NOMO-1 (cell line): ENCODE measurements around the gene MAGEC3.

Source experiments
- DNase-seq, 2 experiments: peaks; one replicate each; lab custom pipeline; 2025; ENCODE audit not compliant: unreplicated experiment in 2 of 2; lab: John Stamatoyannopoulos, UW

The MAGEC3 gene

DNA sequence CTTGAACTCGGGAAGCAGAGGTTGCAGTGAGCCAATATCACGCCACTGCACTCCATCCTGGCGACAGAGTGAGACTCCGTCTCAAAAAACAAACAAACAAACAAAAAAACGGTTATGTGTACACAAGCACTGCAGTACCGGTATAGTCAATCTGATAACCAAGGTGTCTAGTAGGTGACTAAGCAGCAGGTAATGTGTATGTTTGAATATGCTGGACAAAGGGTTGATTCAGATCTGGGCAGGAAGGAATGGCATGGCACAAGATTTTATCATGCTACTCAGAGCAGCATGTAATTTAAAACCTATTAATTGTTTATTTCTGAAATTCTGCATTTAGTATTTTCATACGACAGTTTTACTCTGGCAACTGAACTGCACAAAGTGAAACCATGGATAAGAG lies 107.3 kb downstream of the MAGEC3 start:
- DNase-seq = no peak

DNA sequence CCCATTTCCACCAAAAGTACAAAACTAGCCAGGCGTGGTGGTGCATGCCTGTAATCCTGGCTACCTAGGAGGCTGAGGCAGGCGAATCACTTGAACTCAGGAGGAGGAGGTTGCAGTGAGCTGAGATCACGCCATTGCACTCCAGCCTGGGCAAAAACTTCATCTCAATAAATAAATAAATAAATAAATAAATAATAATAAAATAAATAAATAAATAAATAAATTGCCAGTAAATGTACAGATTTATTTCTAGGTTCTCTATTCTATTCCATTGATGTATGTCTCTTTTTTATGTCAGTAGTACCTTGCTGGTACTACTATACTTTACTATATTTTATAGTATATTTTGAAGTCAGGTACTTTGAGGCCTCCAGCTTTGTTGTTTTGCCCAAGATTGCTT lies 109.2 kb downstream of the MAGEC3 start:
- DNase-seq = no peak
